Eye (tissue), 1 donor: ENCODE data around the gene USP15.
"Not testable (repeated sequence)": the region's sequence is repeated elsewhere in the genome, so short reads cannot be mapped to it uniquely, and the experiment has no call there.

Source experiments
- DNase-seq: peaks from one replicate; pipeline ENCODE4 v3.0.0-alpha.2; 2015

Gene USP15

DNA sequence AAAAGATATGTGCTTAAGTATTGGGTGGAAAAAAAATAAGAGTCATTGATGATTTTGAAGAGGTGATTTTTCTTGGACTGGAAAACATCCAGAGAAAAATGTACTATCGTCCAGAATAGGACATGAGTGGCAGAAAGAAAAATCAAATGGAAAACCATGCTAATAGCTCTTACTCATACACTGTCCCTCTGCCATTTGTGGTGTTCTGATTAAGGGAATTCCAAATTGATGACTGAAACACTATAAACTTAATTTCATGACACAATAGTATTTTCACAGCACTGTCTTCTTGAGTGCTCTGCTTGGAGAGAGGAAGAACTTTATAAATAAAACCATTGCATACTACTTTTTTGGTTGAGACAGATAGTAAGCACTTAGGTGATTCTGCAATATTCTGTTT is 72.4 kb downstream of the USP15 start:
- DNase-seq = no peak

DNA sequence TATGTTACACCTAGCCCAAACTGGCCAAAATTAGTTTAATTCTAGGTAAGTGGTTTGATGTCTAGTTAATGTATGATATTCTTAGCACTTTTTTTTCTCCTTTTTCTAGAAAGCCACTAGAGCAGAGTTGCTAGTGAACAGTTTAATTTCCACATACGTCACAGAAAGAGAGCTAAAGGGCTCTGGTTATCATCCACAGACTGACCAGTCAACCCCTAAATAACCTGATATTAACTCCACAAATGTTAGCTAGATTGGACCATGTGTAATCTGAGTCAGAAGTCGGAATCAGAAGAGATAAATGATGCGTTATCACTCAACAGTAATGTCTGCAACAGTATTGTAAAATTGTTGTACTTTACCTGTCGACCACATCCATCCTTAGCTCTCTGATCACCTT is 74.9 kb downstream of the USP15 start:
- DNase-seq = no peak

DNA sequence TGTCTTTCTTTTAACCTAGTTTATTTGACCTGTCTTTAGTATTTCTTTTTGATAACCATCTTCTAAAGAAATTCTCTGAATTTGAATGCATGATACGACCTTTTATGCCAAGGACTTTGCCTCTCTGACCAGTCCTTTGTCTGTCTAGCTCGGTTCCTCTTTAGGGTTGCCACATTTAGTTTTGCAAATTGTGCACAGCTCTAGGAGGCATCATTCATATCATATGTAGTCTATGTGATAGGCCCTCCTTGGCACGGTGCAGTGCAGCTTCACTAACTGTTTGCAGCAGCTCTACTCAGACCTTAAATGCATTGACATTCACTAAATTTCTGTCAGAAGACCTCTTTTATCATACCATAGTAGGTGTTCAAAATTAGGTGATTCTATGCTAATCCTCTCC is 75.6 kb downstream of the USP15 start:
- DNase-seq = no peak

DNA sequence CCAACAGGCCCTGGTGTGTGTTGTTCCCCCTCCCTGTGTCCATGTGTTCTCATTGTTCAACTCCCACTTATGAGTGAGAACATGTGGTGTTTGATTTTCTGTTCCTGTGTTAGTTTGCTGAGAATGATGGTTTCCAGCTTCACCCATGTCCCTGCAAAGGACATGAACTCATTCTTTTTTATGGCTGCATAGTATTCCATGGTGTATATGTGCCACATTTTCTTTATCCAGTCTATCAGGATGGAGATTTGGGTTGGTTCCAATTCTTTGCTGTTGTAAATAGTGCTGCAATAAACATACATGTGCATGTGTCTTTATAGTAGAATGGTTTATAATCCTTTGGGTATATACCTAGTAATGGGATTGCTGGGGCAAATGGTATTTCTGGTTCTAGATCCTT is 77.4 kb downstream of the USP15 start:
- DNase-seq = not testable (repeated sequence)

DNA sequence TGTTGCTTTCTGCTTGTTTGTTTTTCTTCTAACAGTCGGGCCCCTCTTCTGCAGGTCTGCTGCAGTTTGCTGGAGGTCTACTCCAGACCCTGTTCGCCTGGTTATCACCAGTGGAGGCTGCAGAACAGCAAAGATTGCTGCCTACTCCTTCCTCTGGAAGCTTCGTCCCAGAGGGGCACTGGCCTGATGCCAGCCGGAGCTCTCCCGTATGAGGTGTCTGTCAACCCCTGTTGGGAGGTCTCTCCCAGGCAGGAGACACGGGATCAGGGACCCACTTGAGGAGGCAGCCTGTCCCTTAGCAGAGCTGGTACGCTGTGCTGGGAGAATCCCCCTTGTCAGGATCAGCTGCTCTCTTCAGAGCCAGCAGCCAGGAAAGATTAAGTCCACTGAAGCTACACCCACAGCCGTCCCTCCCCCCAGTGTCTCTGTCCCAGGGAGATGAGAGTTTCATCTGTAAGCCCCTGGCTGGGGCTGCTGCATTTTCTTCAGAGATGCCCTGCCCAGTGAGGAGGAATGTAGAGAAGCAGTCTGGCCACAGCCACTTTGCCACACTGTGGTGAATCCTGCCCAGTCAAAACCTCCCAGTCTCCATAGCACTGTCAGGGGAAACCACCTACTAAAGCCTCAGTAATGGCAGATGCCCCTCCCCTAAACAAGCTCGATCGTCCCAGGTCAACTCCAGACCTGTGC is 82.6 kb downstream of the USP15 start:
- not testable (repeated sequence) for DNase-seq

DNA sequence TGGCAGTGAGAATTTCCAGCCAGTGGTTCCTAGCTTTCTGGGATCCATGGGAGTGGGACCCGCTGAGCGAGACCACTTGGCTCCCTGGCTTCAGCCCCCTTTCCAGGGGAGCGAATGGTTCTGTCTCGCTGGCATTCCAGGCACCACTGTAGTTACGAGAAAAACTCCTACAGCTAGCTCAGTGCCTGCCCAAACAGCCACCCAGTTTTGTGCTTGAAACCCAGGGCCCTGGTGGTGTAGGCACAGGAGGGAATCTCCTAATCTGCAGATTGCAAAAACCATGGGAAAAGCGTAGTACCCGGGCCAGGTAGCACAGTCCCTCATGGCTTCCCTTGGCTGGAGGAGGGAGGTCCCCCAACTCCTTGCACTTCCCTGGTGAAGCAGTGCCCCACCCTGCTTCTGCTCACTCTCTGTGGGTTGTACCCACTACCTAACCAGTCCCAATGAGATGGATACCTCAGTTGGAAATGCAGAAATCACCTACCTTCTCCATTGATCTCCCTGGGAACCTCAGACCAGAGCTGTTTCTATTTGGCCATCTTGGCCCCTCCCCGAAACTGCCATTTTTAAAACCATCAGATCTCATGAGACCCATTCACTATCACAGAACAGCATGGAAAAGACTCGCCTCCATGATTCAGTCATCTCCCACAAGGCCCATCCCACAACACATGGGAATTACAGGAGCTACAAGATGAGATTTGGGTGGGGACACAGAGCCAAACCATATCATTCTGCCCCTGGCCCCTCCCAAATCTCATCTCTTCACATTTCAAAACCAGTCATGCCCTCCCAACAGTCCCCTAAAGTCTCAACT is 83.3 kb downstream of the USP15 start:
- DNase-seq = not testable (repeated sequence)

DNA sequence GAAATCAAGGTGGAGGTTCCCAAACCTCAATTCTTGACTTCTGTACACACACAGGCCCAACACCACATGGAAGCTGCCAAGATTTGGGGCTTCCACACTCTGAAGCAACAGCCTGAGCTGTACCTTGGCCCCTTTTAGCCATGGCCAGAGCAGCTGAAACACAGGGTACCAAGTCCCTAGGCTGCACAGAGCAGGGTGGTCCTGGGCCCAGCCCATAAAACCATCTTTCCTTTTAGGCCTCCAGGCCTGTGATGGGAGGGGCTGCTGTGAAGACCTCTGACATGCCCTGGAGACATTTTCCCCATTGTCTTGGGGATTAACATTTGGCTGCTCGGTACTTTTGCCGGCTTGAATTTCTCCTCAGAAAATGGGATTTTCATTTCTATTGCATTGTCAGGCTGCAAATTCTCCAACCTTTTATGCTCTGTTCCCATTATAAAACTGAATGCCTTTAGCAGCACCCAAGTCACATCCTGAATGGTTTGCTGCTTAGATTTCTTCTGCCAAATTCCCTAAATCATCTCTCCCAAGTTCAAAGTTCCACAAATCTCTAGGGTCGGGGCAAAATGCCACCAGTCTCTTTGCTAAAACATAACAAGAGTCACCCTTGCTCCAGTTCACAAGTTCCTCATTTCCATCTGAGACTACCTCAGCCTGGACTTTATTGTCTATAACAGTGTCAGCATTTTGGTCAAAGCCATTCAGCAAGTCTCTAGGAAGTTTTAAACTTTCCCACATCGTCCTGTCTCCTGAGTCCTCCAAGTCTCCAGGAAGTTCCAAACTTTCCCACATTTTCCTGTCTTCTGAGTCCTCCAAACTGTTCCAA is 84.7 kb downstream of the USP15 start:
- DNase-seq = not testable (repeated sequence)

DNA sequence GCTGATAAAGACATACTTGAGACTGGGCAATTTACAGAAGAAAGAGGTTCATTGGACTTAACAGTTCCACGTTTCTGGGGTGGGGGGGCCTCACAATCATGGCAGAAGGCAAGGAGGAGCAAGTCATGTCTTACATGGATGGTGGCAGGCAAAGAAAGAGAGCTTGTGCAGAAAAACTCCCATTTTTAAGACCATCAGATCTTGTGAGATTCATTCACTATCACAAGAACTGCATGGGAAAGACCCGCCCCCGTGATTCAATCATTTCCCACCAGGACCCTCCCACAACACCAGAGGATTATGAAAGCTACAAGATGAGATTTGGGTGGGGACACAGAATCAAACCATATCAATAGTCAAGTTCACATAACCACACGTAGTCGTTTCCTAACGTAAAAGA is 85.5 kb downstream of the USP15 start:
- DNase-seq = no peak

DNA sequence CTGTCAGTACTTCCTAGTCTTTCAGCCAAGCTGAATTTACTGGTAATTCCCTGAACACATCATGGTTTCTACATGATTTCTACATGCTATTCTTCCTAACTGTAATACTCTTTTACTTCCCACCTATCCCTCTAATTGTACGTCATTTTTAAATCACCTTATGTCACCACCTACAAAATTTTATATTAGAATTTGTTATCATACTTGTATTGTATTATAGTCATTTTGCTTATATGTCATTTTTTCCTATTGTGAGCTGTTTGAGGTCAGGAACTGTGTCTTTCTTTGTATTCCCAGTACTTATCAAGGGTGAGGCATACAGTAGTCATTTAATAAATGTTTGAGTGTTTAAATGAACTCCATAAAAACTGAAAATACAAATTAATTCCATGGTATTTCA is 86.6 kb downstream of the USP15 start:
- no peak for DNase-seq

DNA sequence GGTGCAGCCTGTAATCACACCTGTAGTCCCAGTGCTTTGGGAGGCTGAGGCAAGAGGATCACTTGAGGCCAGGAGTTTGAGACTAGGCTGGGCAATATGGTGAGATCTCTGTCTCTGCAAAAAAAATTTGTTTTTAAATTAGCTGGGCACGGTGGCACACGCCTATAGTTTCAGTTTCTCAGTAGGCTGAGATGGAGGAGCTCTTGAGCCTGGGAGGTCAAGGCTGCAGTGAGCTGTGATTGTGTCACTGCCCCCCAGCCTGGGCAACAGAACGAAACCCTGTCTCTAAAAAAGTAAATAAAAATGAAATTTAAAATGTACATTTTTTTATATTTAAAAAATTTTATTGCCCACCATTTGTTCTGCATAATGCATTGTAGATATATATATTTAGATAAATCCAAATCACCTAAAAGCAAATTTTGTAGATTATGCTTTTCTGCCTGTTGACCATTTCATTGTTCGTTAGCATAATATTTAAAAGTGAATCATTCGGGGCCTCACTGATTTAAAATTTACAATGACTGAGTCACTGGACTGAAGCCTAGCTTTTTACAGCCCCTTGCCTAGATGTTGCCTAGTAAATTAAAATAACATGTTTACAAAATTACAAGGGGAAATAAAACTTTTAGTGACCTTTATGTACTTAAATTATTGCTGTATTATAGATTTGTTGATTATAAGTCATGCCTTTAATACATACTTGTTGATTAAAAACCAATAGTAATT is 87.9 kb downstream of the USP15 start:
- no peak for DNase-seq

DNA sequence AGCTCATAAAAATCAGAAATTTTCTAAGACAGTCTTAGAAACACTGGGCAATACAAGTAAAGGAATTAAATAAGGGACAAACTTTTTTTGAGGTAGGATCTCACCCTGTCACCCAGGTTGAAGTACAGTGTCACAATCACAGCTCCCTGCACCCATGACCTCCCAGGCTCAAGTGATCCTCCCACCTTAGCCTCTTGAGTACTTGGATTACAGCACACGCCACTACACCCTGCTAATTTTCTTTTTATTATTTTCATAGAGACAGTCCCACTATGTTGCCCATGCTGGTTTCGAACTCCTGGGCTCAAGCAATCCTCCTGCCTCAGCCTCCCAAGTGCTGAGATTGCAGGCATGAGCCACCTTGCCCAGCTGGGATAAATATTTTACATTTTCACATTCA is 90.3 kb downstream of the USP15 start:
- no peak for DNase-seq

DNA sequence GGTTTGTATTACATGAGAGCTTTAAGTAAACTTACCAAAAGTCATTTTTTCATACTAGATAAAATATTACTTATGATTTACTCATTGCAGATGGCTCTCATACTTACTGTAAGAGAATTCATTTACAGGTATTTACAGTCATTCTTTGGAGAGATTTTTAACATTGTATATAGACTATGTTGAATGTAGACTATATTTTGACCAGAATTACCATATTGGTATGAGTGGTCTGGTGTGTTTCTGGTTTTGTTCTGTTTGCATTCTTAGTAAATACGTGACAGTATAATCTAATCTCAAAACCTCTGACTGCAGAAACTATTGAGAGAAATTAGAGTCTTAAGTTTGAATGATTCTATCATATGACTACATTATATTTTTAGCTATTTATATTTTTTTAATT is 91.1 kb downstream of the USP15 start:
- no peak for DNase-seq

DNA sequence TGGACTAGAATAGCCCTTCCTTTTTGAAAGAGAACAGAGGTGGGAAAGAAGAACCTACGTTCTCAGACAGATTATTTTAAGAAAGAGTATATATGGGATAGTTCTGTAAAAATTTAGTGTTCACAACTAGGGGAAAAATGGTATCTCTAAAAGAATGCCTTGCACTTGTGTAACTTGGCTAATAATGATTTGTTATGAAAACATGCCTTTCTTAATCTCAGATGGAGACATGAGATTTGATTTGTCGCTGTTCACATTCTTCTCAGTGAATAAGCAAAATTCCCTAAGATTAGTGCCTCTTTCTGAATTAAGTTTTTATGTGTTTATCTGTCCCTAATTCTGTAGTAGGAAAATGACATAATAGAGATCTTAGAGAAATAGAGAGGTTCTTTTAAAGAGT is 100.8 kb downstream of the USP15 start:
- no peak for DNase-seq

DNA sequence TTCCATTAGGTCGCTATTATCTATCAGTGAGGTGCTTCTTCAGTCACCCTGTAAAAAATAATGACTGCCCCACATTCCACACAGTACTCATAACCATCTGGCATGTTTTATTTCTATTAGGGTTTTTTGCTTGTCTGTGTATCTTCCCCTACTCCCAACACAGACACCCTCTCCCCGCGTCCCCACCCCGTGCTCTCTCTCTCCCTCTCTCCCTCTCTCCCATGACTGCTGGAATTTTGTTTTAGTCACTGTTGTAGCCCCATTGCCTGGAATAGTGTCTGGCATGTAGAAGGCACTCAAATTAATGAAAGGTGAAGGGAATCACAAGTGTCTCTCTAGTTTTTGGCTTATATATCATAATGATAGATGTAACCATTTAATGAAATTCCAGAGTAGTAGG is 103.3 kb downstream of the USP15 start:
- no peak for DNase-seq

DNA sequence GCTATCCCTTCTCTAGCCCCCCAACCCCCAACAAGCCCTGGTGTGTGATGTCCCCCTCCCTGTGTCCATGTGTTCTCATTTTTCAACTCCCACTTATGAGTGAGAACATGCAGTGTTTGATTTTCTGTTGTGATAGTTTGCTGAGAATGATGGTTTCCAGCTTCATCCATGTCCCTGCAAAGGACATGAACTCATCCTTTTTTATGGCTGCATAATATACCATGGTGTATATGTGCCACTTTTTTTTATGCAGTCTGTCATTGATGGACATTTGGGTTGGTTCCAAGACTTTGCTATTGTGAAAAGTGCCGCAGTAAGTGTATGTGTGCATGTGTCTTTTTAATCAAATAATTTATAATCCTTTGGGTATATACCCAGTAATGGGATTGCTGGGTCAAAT is 104.5 kb downstream of the USP15 start:
- not testable (repeated sequence) for DNase-seq

DNA sequence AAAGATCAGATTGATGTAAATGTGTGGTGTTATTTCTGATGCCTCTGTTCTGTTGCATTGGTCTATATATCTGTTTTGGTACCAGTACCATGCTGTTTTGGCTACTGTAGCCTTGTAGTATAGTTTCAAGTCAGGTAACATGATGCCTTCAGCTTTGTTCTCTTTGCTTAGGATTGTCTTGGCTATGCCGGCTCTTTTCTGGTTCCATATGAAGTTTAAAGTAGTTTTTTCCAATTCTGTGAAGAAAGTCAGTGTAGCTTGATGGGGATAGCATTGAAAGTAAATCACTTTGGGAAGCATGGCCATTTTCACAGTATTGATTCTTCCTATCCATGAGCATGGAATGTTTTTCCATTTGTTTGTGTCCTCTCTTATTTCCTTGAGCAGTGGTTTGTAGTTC is 105.6 kb downstream of the USP15 start:
- not testable (repeated sequence) for DNase-seq

DNA sequence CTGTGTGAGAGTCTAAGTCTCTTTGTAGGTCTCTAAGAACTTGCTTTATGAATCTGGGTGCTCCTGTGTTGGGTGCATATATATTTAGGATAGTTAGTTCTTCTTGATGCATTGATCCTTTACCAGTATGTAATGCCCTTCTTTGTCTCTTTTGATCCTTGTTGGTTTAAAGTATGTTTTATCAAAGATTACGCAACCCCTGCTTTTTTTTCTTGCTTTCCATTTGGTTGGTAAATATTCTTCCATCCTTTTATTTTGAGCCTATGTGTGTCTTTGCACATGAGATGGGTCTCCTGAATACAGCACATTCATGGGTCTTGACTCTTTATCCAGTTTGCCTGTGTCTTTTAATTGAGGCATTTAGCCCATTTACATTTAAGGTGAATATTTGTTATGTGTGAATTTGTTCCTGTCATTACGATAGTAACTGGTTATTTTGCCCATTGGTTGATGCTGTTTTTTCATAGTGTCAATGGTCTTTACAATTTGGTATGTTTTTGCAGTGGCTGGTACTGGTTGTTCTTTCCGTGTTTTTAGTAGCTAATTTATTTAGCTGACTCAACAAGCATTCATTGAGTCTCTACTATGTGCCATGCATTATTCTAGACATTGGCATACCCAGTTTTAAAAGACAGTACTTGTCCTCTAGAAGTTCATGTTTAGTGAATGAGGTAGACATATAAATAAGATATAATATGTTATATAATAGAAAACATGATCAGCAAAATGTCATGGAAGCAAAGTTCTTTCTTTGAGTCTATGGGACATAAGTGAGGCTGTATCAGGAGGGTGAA is 108.4 kb downstream of the USP15 start:
- not testable (repeated sequence) for DNase-seq

DNA sequence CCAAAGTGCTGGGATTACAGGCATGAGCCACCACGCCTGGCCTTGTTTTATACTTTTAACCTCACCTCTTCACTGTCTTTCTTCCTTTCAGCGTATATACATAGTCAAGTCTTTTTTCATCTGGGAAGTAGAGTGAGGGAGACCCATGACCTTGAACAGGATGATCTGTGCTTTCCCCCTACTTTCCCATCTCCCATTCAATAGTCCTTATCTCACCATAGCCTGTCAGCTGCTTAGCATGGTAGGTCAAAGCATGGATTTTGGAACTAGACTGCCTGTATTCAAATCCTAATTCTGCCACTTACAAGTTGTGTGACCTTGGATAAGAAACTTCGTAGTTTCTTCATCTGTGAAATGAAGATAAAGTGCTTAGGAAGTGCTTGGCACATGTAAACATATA is 110.0 kb downstream of the USP15 start:
- no peak for DNase-seq

DNA sequence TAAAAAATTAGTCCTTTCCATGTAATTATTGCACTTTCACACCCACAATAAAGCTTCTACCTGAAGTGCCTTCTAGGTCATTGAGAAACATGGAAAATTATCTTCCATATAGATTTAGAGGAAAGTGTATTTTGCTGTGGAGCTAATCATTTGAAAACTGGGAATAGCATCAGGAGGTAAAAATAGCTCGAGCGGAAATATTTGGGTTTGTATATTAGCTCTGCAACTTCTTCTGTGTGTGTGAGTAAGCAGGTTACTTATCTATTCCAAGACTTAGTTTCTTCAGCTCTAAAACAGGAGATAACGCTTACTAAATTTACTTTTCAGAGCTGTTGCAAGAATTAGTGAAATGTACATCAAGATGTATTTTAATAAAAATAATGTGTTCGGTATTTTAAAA is 111.5 kb downstream of the USP15 start:
- no peak for DNase-seq

DNA sequence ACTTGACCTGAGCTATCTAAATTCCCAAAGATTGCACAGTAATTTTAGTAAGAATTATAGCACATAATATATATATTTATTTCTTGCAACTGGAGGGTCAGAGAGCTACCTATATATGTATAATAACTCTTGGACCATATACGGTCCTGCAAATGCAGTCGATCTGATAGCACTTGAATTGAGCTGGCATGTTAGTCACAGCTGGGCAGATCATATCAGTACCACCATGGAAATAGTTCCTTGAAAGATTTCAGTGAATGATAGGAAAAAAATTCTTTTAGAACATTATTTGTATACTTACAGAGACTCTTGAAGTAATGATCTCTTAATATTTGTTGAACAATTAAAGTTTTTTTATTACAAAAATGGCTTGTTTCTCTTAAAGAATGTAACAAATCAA is 111.9 kb downstream of the USP15 start:
- no peak for DNase-seq

DNA sequence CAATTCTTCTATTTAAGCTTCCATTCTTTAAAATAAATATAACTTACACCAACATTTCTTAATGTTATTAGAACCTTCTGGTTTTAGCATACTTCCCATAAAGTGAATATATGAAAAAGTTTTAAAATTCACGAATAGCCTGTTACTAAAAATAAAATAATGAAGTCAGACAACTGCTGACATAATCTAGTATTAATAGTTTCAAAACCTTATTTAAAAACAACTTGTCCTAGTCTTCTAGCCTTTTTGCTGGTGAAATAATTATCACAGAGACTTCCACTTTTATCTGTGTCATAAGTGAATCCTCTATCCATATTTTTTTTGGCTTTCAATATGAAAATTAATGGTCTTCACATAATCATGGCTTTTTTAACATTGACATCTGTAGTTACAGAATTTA is 112.6 kb downstream of the USP15 start:
- DNase-seq = no peak

DNA sequence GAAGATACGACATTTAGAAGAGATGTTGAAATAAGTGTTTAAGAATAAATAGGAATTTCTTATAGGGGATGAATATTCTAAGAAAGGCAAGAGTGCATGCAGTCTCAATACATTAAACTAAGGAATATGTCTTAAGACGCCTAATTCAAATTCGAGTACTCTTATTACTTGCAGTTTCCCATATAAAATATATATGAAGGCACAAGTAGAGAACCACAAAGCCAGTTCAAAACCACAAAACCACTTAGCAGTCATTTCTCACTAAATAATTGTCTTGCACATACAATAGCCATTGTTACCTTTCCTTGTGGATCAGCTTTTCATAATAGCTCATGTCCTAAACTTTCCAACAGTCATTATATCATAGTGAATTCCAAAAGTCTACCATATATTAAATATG is 115.4 kb downstream of the USP15 start:
- no peak for DNase-seq
